COLO668 (cell line): ENCODE data around the gene MED22.
"Not testable (repeated sequence)": the region's sequence is repeated elsewhere in the genome, so short reads cannot be mapped to it uniquely, and the experiment has no call there.

Experiments used
- DNase-seq: peaks from one replicate; lab custom pipeline; 2025; ENCODE audit not compliant: unreplicated experiment; lab: John Stamatoyannopoulos, UW

Gene MED22

GRCh38 chr9:133307301-133307700, 40.6 kb downstream of the MED22 start:
- no peak for DNase-seq

GRCh38 chr9:133306242-133307204, 41.4 kb downstream of the MED22 start:
- DNase-seq, result no peak

GRCh38 chr9:133305731-133306130, 42.2 kb downstream of the MED22 start:
- DNase-seq, result no peak

- no peak for DNase-seq
These were observed 43.2 kb downstream of the MED22 start for GRCh38 chr9:133304477-133305377.

GRCh38 chr9:133304158-133304470, 43.8 kb downstream of the MED22 start:
- no peak for DNase-seq

GRCh38 chr9:133303266-133304157, 44.4 kb downstream of the MED22 start:
- DNase-seq, result no peak

- no peak for DNase-seq
These were observed 46.4 kb downstream of the MED22 start for GRCh38 chr9:133301253-133302230.

GRCh38 chr9:133299996-133300395, 47.9 kb downstream of the MED22 start:
- not testable (repeated sequence) for DNase-seq

GRCh38 chr9:133294257-133294656, 53.7 kb downstream of the MED22 start:
- DNase-seq, result no peak

- DNase-seq, result no peak
These were observed 57.1 kb downstream of the MED22 start for GRCh38 chr9:133290751-133291302.
